ENCODE measurements around the gene MSANTD3. TPM values are rescaled to one million over a fixed set of nuclear protein-coding genes. Genes with fewer than 3 reads are reported as not detected.

Gene MSANTD3
- total RNA-seq, 2 experiments from 2014 or later = 8.8 to 9.6 TPM

DNA sequence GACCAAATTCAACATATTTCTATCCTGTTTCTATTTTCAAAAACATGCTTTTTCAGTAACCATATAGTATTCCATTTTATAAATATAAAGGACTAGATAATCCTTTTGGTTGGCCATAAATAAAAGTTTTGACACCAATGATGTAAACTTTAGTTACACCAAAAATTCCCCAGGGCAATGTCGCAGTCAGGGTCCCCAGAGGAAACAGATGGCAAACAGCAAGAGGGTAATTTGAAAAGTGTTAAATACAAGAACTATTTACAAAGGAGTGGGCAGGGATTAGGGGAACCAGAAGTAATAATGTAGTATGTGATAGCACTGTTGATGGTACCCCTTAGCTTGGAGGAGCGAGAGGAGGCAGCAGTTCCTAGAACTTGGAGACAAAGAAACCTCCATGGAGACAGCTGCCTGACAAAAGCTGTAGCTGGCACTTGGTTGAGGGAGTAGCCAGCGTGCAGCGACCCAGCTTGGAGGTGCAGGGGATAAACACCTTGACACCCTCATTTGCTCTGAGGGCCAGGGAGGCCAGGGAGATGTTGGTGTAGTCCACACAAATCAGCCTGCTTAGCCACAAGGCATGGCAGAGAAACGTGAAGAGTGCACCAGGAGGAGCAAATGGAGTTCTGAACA lies 18.3 kb upstream of the MSANTD3 start:
- no peak overlapping the region for H3K4me3 Mint-ChIP-seq
- ATAC-seq (ENCODE audit: poor library complexity) = no peak
- CTCF ChIA-PET = no interaction called here

DNA sequence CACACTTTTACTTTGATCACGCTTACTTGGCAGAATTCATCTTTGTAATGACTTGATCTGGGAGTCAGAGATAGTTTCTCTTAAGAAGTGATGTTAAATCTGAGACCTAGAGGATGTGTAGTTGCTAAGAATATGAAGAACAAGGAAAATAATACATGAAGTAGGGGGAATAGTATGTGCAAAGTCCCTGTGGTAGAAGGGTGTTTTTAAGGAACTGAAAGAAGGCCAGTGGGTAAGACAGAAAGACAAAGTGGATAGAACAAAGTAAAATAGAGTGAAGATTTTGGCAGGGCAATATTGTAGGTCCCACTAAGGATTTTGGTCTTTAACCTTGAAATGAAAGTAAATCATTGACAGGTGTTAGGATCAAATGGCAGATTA lies 17.8 kb upstream of the MSANTD3 start:
- no peaks in the 10 kb centered on the region for H3K36me3 Mint-ChIP-seq (ENCODE audit: low read depth)
- intact Hi-C loops (cut with DNase I, micrococcal nuclease) = no loop called here
- H3K9me3 ChIP-seq (ENCODE audit: control insufficient read depth in 1 of 2, insufficient read depth in 1 of 2, low read length in 2 of 2) = peaks cover 0 to 2% of the 10 kb centered on the region in 2 experiments
- no peak overlapping the region for H3K27ac ChIP-seq (ENCODE audit: low read depth in 1 of 2, low read length in 2 of 2)
- peaks cover 16% of the 10 kb centered on the region for H3K4me1 Mint-ChIP-seq (ENCODE audit: low read depth)
- CTCF ChIA-PET = no interaction called here
- H3K36me3 ChIP-seq (ENCODE audit: insufficient read depth, low read length) = no peaks in the 10 kb centered on the region
- POLR2A ChIA-PET = no interaction called here
- H3K4me1 ChIP-seq (ENCODE audit: insufficient read depth, low read length) = peaks cover 13% of the 10 kb centered on the region
- DNase-seq (no peak), ATAC-seq (ENCODE audit: poor library complexity) (no peak)
- H3K4me3 Mint-ChIP-seq = no peak overlapping the region
- no peak overlapping the region for H3K27ac Mint-ChIP-seq
- peaks cover 32% of the 10 kb centered on the region for H3K27me3 Mint-ChIP-seq
- H3K4me3 ChIP-seq (ENCODE audit: low read length) = no peak overlapping the region
- H3K27me3 ChIP-seq (ENCODE audit: control insufficient read depth in 1 of 2, insufficient read depth in 2 of 2, low read length in 2 of 2) = peaks cover 0 to 6% of the 10 kb centered on the region in 2 experiments
- no peaks in the 10 kb centered on the region for H3K9me3 Mint-ChIP-seq
- TF ChIP-seq, protein P1, sequence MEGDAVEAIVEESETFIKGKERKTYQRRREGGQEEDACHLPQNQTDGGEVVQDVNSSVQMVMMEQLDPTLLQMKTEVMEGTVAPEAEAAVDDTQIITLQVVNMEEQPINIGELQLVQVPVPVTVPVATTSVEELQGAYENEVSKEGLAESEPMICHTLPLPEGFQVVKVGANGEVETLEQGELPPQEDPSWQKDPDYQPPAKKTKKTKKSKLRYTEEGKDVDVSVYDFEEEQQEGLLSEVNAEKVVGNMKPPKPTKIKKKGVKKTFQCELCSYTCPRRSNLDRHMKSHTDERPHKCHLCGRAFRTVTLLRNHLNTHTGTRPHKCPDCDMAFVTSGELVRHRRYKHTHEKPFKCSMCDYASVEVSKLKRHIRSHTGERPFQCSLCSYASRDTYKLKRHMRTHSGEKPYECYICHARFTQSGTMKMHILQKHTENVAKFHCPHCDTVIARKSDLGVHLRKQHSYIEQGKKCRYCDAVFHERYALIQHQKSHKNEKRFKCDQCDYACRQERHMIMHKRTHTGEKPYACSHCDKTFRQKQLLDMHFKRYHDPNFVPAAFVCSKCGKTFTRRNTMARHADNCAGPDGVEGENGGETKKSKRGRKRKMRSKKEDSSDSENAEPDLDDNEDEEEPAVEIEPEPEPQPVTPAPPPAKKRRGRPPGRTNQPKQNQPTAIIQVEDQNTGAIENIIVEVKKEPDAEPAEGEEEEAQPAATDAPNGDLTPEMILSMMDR (IDR thresholded peaks at IDR 0.05) = no peak

More for the DNA sequence above, 18.3 kb upstream of the MSANTD3 start:
- TF ChIP-seq, protein P1 (IDR thresholded peaks at IDR 0.05) = no peak
- no peaks in the 10 kb centered on the region for H3K36me3 Mint-ChIP-seq (ENCODE audit: low read depth)
- no peak overlapping the region for H3K27ac ChIP-seq (ENCODE audit: low read depth in 1 of 2, low read length in 2 of 2)
- H3K27me3 ChIP-seq (ENCODE audit: control insufficient read depth in 1 of 2, insufficient read depth in 2 of 2, low read length in 2 of 2) = peaks cover 0 to 6% of the 10 kb centered on the region in 2 experiments
- H3K27me3 Mint-ChIP-seq = peaks cover 28% of the 10 kb centered on the region
- peaks cover 0 to 2% of the 10 kb centered on the region in 2 experiments for H3K9me3 ChIP-seq (ENCODE audit: control insufficient read depth in 1 of 2, insufficient read depth in 1 of 2, low read length in 2 of 2)
- H3K9me3 Mint-ChIP-seq = no peaks in the 10 kb centered on the region
- intact Hi-C loops (cut with DNase I, micrococcal nuclease) = no loop called here
- POLR2A ChIA-PET = no interaction called here
- peaks cover 13% of the 10 kb centered on the region for H3K4me1 ChIP-seq (ENCODE audit: insufficient read depth, low read length)
- H3K27ac Mint-ChIP-seq = no peak overlapping the region
- peaks cover 16% of the 10 kb centered on the region for H3K4me1 Mint-ChIP-seq (ENCODE audit: low read depth)
- no peak overlapping the region for H3K4me3 ChIP-seq (ENCODE audit: low read length)
- DNase-seq = no peak
- no peaks in the 10 kb centered on the region for H3K36me3 ChIP-seq (ENCODE audit: insufficient read depth, low read length)

DNA sequence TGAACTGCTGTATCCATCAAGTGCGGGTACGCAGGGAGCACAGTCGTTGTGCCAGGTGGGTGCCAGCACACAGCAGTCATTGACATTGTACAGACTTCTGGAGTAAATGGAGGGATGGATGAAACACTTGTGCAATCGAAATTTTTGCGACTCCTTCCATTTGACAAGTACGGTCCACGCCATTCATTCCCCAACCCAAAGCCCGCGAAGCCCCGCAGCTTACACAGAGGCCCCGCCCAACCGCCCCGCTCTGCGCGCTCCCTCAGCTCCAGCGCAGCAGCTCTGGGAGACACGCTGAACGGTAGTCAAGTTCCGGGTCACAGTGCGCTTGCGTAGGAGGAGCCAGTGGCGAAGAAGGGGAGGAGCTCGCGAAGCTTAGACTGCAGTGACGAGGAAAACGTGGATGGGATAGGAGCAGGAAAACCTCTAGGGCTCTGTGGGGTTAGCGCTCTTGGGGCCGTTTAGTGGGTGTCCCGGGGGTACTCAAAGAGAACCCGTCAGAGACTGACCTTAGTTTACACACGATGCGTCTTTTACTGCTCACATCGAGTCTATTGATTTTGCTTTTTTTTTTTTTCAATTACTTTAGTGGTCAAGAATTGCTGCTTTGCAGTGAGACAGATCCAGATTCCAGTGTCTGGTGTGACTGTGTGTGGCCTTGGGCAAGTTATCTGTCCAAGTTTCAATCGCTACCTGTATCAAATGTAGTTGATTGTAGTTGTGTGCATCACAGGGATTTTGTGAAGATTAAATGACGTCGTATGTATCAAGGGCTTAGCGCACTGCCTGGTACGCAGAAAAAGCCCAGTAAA lies 15.3 kb upstream of the MSANTD3 start:
- ChIA-PET CTCF (interaction anchor here (0.6 to 1.4 kb wide), 4 partner anchors 10 to 184 kb away, joined by 3 to 4 read pairs (median 3); partner anchors contain the start of gene MSANTD3), POLR2A (interaction anchor here (0.9 to 1.8 kb wide), 5 partner anchors 15 to 592 kb away, joined by 3 to 15 read pairs (median 4); partner anchors contain the start of genes MSANTD3 and TEX10)
- Histone ChIP-seq H3K9me3 (ENCODE audit: control insufficient read depth in 1 of 2, insufficient read depth in 1 of 2, low read length in 2 of 2) (peaks cover 0 to 2% of the 10 kb centered on the region in 2 experiments), H3K36me3 (ENCODE audit: insufficient read depth, low read length) (no peaks in the 10 kb centered on the region), H3K4me3 (ENCODE audit: low read length) (peak overlapping the region; percentile 68), H3K27me3 (ENCODE audit: control insufficient read depth in 1 of 2, insufficient read depth in 2 of 2, low read length in 2 of 2) (peaks cover 0 to 15% of the 10 kb centered on the region in 2 experiments), H3K27ac (ENCODE audit: low read depth in 1 of 2, low read length in 2 of 2) (no peak overlapping the region), H3K4me1 (ENCODE audit: insufficient read depth, low read length) (peaks cover 13% of the 10 kb centered on the region)
- intact Hi-C loops (cut with DNase I, micrococcal nuclease) = loop anchor here (1.0 to 5.0 kb wide), 4 partner anchors 15 to 314 kb away; partner anchors contain the start of genes ERP44 (in 1 of the 2), INVS (in 1 of the 2) and MSANTD3 (in 1 of the 2)
- Mint-ChIP-seq H3K9me3 (no peaks in the 10 kb centered on the region), H3K36me3 (ENCODE audit: low read depth) (no peaks in the 10 kb centered on the region), H3K4me3 (peak overlapping the region; percentile 92), H3K27ac (peak overlapping the region; percentile 40), H3K4me1 (ENCODE audit: low read depth) (peaks cover 16% of the 10 kb centered on the region), H3K27me3 (peaks cover 36% of the 10 kb centered on the region)
- DNase-seq = peak; percentile 66 to 94 (median 82)
- ATAC-seq (ENCODE audit: poor library complexity) = peak; percentile 100
- TF ChIP-seq, protein P1 (IDR thresholded peaks at IDR 0.05) = no peak

Data from CD4-positive, alpha-beta T cell (primary cell).